Stimulated activated CD8-positive, alpha-beta memory T cell treated with anti-CD3 and anti-CD28 coated beads, Interleukin-15, amount 100 ng/mL, for 24 hours (primary cell): ENCODE measurements around the gene ALDH1A3.
"Not testable (repeated sequence)": the region's sequence is repeated elsewhere in the genome, so short reads cannot be mapped to it uniquely, and the experiment has no call there.

Experiments used
- DNase-seq: peaks from one replicate; pipeline ENCODE4 v3.0.0-alpha.2; 2020; ENCODE audit warnings: low read depth

The ALDH1A3 gene

GRCh38 chr15:100879464-100880138, at the start of gene ALDH1A3:
ALDH1A3 (plus strand) TSS chr15:100879831; CDS start chr15:100879908, 77 bp downstream.
- DNase-seq: no peak

GRCh38 chr15:100831467-100831866, 48.2 kb upstream of the ALDH1A3 start:
- no peak for DNase-seq

- DNase-seq: no peak
Measured at GRCh38 chr15:100832149-100832942, 47.3 kb upstream of the ALDH1A3 start.

GRCh38 chr15:100833417-100834389, 45.9 kb upstream of the ALDH1A3 start:
- no peak for DNase-seq

GRCh38 chr15:100834731-100835130, 44.9 kb upstream of the ALDH1A3 start:
- no peak for DNase-seq

GRCh38 chr15:100835636-100836035, 44.0 kb upstream of the ALDH1A3 start:
- DNase-seq: no peak

- DNase-seq: no peak
Measured at GRCh38 chr15:100836501-100836900, 43.1 kb upstream of the ALDH1A3 start.

GRCh38 chr15:100841426-100841825, 38.2 kb upstream of the ALDH1A3 start:
- no peak for DNase-seq

GRCh38 chr15:100842756-100843730, 36.6 kb upstream of the ALDH1A3 start:
- no peak for DNase-seq

GRCh38 chr15:100844167-100844566, 35.5 kb upstream of the ALDH1A3 start:
- DNase-seq: no peak

- DNase-seq: no peak
Measured at GRCh38 chr15:100844778-100845177, 34.9 kb upstream of the ALDH1A3 start.

GRCh38 chr15:100847194-100847593, 32.4 kb upstream of the ALDH1A3 start:
- DNase-seq: no peak

GRCh38 chr15:100849021-100849854, 30.4 kb upstream of the ALDH1A3 start:
- DNase-seq: peak; percentile 14

GRCh38 chr15:100849855-100850218, 29.8 kb upstream of the ALDH1A3 start:
- DNase-seq: no peak

GRCh38 chr15:100851428-100852015, 28.1 kb upstream of the ALDH1A3 start:
- not testable (repeated sequence) for DNase-seq

GRCh38 chr15:100852630-100853029, 27.0 kb upstream of the ALDH1A3 start:
- DNase-seq: no peak

GRCh38 chr15:100853676-100854440, 25.8 kb upstream of the ALDH1A3 start:
- DNase-seq: no peak

- DNase-seq: no peak
Measured at GRCh38 chr15:100856867-100857266, 22.8 kb upstream of the ALDH1A3 start.

GRCh38 chr15:100858294-100858693, 21.3 kb upstream of the ALDH1A3 start:
- no peak for DNase-seq
